Globus pallidus (tissue), 1 donor: ENCODE data around the gene AUTS2.
"Not testable (repeated sequence)": the region's sequence is repeated elsewhere in the genome, so short reads cannot be mapped to it uniquely, and the experiment has no call there.

ENCODE experiments used
- DNase-seq: peaks from one replicate; pipeline ENCODE4 v3.0.0-alpha.2; 2015; ENCODE audit warnings: low spot score

Gene AUTS2

DNA sequence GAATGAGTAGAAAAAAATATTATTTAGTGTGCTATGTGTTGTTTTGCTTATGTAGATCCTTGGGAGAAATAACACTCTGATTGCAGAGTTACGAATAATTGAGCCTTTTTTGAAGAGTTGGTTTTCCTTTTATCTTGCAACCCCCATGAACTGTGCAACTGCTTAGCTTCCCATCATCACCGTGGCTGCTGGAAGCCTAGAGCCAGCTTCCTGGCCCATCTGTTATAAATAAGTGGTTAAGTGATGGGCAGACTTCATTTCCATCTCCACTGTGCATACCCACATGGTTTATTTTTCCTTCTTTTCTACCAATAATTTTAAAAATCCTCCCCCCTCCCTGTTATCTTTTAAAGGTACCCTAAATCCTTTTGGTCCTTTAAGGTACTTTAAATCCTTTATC is 978.8 kb downstream of the AUTS2 start:
- DNase-seq = no peak

DNA sequence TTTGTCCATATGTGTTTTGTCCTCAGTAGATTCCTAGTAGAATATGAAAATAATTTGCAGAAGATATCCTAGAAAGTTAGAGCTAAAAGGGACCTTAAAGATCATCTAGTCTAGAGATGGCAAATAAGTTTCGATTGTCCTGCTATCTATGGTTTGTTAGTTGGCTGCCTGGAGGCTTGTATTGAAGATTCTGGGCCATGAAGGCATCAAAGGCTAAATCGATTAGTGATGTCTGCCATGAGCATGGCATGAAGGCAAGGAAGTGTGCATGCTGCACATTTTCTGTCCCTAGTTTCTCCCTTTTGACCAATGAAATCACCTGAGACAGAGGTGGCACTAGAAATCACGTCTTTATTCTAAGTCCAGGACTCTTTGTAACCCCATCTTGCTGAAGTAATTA is 979.9 kb downstream of the AUTS2 start:
- DNase-seq = no peak

DNA sequence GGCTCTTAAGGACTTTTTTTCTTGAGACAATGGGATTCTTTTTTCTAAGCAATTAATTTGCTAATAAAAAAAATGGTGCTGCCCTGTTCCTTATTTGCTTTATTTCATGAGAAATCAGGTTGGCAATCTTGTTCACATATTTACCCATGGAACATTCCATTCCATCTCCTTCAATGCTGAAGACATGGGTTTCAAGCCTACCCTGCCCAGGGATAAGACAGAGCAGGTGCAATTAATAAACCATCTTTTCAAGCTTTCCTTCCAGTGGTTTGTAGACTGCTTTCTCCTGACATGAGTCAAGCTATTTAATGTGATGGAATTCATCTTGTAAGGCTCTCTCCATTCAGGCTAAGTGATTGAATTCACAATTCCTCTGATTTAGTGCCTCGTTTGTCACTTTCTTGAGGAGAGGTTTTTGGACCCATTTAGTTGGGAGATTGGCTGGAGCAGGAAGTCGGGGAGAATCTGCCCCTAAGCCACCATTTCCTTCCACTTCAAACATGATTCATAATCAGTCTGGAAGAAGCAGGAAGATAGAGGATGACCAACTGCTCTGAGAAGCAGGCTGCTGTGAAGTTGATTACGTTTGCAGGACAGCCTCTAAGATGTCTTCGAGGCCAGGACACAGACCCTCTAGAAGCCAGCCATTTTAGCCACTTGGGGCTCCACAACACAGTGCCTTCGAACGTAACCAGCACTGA is 981.3 kb downstream of the AUTS2 start:
- no peak for DNase-seq

DNA sequence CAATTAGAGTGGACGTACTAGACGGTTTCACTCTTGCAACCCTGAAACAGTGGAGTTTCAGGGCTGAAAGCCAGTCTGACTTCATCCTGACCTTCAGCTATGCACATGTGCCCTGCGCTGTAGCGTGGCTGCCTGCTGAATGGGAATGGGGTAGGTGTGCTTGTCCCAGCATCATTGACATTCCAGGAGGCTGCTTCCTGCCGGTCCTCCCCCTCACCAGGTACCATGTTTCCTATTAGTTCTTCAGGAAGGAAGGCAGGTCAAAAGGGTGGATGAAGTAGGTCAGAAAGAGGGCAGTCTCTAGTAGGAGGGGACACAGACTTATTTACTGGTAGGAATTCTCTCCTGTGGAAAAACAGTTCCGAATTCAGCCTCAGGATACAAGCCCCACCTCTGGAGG is 981.9 kb downstream of the AUTS2 start:
- DNase-seq = no peak

DNA sequence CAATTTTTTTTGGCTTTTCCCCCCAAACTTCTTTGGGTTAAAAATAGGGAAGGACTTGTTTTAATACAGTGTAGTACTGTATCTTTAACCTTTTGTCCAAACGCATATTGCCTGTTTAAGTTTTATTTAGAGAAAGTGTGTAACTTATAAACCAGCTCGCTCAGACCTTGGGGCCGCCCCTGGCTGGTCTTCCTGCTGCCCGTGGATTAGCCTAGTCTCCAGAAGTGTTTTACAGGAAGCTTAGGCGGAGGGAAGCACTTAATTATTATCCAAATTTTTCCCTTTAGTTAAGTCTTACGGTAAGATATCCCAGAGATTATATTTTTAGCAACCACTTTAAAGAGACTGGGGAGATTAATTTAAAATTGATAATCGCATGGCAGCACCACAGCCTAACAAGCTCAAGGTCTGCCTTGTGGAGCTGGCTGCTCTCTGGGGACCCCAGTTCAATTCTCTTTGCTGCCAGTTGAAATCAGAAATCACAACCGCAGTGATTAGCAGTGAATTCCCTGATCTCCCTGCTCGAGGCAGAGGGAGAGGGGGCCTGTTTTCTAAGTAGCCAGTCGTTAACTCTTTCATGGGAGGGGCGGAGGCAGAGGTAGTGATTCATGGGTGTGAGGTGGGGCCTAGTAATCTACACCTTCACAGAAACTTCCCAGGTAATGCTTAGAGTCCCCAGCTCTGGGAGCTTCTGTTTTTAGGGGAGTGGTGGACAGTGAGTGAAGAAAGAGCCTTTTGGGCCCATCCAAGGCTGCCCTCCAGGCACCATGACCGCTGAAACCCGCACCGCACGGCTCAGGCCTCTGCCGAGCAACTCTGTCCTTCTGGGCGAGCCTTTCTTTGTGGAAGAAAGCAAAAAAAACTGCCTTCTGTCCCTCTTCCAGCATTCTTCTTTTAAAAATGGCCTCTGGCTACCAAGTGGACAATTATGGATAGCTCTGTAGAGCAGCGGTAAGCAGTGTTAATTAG is 984.9 kb downstream of the AUTS2 start:
- DNase-seq = no peak

DNA sequence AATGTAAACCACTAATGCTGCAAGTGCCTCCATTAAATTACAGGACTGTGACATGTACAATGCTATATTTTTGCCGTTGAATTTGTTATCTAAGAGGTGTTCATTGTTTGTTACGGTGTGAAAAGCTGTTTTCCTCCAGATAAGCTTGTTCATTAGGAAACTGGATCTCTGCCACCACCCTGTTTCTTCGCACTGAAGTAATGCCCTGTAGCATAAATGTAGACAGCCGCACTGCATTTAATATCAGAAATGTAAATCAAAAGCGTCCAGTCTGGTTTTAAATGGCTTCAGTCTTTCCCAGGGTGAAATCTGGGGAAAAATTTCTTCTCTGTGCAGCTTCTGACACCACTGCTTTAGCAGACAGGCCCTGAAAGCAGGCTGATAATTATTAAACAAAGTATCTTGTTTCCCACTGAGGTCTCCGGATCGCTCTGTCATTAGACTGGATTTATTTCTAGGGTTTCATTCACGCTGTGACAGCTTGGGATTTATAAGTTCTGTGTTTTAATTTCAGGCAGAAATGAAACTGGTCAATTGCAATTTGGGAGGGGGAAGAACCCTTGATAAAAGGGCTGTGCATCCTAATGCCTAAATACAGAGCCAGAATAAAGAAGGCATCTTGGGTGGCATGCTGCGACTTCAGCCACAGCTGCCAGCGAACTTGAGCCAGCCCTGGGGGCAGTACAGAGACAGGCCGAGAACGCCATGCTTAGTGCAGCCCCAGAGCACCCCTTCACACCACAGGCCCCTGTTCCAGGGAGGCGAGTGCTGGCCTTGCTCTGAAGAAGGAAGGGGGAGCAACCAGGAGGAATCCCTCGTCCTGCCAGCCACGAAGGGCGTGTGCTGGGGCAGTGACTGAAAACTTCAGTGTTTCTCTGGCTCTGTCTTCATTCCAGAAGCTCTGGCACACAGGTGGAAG is 985.9 kb downstream of the AUTS2 start:
- DNase-seq = no peak

DNA sequence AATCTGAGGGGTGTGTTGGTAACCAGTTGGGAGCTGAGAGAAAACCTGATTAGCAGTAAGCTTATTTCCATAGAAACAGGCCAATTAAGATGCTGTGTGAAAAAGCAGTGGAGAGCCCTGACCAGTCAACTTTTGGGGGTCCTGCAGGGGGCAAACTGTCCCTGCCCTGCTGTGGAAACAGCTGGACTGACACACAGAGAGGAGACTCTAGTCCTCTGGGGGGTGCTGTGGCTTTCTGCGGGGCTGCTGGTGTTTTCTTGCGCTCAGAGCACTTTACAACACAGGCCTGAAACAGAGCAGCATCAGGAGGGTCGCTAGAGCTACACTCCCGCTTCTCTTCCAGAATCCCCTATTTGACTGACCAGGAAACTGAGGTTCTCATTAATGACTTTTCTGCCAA is 986.8 kb downstream of the AUTS2 start:
- no peak for DNase-seq

DNA sequence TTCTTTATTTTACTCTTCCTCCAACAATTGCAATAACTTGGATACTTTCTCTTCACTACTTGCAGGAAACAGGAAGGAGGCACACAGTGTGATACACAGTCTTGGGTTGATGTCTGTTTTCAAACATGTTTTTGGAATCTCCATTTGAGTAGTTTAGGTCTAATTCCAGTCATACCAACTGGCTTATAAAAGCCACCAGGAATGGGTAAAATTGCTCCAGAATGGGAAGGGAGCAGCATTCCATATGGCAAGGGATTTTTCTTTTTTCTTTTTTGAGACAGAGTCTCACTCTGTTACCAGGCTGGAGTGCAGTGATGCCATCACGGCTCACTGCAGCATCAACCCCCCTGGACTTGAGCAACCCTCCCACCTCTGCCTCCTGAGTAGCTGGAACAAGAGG is 988.5 kb downstream of the AUTS2 start:
- DNase-seq = no peak

DNA sequence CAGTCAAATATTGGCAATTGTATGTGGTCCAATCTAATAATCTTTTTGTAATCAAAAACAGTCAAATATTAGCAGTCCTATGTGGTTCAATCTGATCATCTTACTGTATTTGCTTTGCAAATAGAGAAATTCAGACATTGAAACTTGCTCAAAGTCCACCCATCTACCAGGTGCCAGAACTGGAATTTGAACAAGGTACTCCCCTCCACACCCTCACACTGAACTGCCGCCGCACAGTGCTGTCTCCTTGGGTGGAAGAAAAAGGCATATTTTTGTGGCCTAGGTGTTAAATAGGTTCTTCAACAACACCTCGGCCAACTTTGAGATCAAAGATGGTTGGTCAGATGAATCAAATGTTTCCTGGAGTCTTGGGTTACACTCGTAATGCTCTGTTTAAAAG is 989.5 kb downstream of the AUTS2 start:
- no peak for DNase-seq

DNA sequence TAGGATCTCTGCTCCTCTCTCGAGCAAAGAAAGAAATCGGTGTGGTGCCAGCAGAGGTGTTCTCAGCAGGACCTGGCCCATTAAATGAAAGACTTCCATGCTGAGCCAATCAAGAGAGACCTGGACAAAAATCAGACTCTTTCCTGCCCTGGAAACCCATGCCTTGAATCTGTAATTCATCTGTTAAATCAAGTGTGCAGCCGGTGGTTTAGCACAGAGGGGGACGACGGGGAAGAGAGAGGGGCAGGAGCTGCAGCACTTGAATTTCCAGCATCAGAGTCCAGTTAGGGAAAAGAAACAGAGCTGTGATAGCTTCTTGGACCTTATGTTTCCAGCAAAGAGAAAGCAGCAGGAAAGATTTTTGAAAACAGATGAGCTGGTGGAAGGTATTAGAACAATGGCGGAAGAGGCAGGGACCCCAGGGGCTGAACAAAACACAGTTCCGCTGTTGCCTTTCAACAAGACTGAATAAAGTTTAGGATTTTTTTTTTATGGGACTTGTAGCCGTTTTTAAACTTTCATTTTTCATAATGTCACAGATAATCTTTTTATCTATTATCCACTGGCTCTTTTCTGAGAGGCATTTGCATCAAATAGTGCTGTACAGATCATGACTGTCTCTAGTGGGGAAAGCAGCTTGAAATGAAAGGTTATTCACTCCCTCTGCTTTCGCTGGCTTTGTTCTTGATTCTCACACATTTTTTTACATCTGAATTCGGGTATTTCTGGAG is 990.1 kb downstream of the AUTS2 start:
- DNase-seq = no peak

DNA sequence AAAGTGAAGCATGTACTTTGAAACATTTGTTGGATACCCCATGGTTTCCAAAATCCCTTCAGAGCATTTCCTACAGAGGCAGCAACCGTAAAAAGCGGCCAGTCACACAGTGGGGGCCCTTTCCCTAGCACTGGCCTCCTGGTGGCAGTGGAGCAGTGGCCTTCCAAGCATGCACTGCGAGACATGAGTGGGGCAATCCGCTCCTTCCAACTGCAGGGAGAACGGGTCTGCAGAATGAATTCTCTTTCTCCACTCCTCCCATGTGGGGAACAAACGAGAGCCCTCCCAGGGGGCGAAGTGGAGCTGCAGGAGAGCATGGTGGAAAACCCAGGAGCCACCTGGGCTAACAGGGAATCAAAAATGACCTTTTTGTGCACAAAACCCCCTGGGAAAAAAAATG is 990.7 kb downstream of the AUTS2 start:
- no peak for DNase-seq

DNA sequence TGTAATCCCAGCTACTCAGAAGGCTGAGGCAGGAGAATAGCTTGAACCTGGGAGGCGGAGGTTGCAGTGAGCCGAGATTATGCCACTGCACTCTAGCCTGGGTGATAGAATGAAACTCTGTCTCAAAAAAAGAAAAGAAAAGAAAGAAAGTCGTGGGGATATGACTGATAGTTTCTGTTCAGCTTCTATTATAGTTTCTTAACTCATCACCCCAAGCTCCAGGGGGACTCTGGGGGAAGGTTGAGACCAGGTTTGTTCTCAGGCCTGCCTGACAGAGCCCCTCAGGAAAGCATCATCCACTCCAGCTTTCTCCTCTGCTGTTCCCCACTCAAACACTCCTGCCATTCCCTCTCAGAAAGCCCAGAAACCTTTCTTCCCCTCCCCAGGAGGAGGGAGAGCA is 991.3 kb downstream of the AUTS2 start:
- DNase-seq = no peak

DNA sequence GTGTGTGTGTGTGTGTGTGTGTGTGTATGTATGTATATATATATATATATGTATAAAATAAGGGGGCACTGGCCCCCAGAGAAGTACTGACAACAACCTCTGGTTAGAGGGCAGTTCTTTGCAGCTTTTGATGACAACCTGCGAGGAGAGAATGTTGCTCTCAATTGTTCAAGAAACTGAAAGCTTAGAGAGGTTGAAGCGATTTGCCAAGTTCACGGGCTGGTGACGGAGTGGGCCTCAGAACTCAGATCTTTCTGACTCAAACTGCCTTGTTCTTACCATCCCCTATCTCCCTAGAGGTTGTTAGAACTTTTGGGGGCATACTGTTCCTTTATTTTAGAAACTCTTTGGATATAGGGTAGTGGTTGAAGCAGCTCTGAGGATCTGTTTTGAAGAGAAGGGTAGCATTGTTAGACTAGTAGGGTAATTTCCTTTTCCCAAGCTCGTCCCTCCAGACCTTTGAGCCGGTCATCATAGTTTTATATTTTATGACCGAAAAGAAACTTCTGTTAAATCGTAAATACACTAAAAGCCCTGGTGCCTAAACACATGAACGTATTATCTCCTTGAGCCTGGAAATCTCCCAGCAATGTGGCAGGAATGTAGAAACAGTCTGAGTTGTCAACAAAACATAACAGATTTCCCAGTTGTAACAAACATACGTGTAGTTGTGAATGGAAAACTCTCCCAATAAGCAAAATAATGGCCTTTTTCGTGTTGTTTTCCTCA is 992.0 kb downstream of the AUTS2 start:
- DNase-seq = no peak

DNA sequence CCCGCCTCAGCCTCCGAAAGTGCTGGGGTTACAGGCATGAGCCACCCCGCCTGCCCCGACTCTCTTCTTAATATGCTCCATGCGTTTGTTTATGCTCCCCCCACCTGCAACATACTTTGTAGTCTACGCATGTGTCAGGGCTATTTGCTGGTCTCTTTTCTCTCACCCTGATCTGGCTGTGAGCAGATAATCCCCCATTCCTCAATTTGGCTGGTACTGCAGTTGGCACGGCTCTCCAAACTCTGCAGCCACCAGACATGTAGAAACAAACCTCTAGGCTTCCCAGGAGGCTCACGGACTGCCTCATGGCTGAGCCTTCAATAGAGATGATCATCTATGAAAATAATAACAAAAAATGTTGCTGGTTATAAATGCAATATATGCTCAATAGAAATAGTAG is 993.4 kb downstream of the AUTS2 start:
- no peak for DNase-seq

DNA sequence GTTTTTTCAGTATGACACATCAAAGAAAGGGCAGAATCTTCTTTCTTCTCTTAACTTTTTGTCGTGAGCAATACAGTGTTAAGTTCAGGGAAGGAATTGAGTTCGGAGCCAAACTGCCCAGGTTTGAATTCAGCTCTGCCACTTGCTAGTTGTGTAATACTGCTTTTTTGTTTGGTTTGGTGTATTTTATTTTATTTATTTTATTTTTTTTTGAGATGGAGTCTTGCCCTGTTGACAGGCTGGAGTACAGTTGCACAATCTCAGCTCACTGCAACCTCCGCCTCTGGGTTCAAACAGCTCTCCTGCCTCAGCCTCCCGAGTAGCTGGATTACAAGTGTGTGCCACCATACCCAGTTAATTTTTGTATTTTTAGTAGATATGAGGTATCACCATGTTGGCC is 993.9 kb downstream of the AUTS2 start:
- DNase-seq = no peak

DNA sequence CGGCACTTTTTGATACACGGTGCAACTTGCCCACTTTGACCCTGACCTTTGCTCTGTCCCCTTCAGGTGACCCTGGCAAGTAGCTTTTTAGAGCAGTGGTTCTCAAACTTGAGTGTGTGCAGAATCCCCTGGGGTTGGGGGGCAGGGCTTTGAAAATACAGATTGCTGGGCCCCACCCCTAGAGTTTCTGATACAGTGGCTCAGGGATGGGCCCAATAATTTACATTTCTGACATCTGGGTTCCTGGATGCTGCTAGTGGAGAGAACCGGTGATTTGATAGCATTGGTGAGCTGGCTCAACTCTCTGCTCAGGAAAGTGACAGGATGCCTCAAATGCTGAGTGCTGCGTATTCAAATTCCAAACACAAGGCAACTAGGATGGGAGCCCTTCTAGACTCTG is 995.9 kb downstream of the AUTS2 start:
- no peak for DNase-seq

DNA sequence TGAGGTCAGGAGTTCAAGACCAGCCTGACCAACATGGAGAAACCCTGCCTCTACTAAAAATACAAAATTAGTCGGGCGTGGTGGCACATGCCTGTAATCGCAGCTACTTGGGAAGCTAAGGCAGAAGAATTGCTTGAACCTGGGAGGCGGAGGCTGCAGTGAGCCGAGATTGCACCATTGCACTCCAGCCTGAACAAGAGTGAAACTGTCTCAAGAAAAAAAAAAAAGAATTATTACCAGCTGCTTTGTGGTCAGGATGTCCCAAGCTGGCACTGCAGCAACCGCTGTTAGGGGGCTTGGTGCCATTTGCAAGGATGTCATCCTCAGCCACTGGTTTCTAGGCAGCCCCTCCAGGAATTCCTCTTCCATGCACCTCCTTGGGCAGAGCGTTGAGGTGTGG is 996.6 kb downstream of the AUTS2 start:
- DNase-seq = not testable (repeated sequence)

DNA sequence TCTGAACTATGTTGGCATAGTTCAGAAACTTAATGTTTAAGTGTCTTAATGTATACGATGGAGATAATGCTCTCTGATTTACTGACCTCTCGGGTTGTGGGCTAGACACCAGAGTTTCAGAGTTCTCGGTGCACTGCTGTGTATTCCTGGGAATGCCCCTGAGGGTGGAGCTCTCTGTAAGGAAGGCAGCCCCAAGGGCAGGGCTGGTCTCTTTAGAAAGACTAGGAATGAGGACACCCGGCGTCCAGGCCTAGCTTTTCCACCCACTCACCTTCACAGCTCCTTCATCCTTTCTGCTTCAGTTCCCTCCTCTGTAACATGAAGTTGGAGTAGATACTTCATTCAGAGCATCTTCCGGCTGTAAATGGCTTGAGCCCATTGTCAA is 997.1 kb downstream of the AUTS2 start:
- no peak for DNase-seq

DNA sequence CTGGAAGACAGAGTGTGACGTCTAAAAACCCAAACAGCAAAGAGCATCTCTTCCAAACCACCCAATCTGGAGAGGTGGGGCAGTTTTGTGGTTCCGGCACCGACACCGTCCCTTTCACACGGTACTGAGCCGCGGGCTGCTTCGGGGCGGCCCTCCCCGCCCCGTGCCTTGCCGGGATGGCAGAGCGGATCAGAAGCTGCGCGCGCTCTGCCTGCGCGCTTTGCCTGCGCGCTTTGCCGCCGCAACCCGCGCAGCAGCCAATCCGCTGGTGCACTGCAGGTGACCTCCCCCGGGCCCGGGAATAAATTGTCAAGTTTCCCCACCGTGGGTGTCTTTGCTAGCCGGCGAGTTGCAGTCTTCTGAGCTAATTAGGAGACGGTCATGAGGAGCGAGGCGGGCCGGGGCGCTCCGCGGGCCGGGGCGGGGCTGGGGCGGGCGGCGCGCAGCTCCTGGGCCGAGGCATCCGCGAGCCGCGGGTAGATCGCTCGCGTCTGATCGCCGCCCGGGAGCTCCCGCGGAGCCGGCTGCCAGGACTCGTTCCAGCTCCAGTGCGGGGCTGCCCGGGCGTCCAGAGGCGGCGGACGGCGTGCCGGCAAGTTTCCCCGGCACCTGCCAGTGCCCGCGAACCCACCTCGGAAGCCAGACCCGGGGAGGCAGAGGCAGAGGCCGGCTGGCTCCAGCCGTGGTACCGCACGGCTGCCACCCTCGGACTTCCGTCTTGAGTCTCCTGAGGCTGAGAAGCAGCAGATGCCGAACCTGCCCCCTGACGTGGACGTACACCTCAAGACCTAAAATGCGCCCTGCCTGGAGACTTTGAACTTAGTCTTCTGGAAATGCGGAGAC is 997.7 kb downstream of the AUTS2 start:
- DNase-seq = no peak

DNA sequence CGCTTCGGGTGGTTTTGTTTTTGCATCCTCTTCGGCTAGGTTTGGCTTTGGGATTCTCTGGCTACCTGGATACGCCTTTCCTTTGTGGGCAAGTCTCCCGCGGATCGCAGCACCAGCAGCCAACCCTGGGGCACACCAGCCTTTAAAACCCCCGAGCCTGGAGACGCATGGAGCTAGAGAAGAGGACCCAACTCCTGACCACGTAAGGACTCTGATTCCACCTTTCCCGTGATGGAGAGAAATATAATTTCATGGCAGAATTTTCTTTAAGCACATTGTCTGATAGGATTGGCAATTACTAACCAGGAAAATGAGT is 998.3 kb downstream of the AUTS2 start:
- DNase-seq = no peak
